SK-N-DZ (cell line): ENCODE measurements around the gene PACS1.
"Not testable (repeated sequence)": the region's sequence is repeated elsewhere in the genome, so short reads cannot be mapped to it uniquely, and the experiment has no call there.

Experiments used
- DNase-seq: peaks from one replicate; pipeline ENCODE4 v3.0.0-alpha.2; 2015; ENCODE audit warnings: low spot score

Gene PACS1

GRCh38 chr11:66111158-66111557, 41.1 kb downstream of the PACS1 start:
- no peak for DNase-seq

- DNase-seq, result no peak
These were observed 42.0 kb downstream of the PACS1 start for GRCh38 chr11:66112041-66112491.

GRCh38 chr11:66112601-66113499, 42.8 kb downstream of the PACS1 start:
- DNase-seq, result no peak

GRCh38 chr11:66114957-66115356, 44.9 kb downstream of the PACS1 start:
- DNase-seq, result not testable (repeated sequence)

GRCh38 chr11:66115638-66116301, 45.7 kb downstream of the PACS1 start:
- no peak for DNase-seq

GRCh38 chr11:66116576-66117361, 46.7 kb downstream of the PACS1 start:
- no peak for DNase-seq

- DNase-seq, result no peak
These were observed 48.8 kb downstream of the PACS1 start for GRCh38 chr11:66118847-66119246.

- DNase-seq, result no peak
These were observed 49.5 kb downstream of the PACS1 start for GRCh38 chr11:66119348-66120133.

GRCh38 chr11:66121466-66121865, 51.4 kb downstream of the PACS1 start:
- no peak for DNase-seq

- DNase-seq, result no peak
These were observed 53.8 kb downstream of the PACS1 start for GRCh38 chr11:66123902-66124301.

- DNase-seq, result no peak
These were observed 54.5 kb downstream of the PACS1 start for GRCh38 chr11:66124564-66124963.

GRCh38 chr11:66126064-66126463, 56.0 kb downstream of the PACS1 start:
- DNase-seq, result no peak

- no peak for DNase-seq
These were observed 56.9 kb downstream of the PACS1 start for GRCh38 chr11:66126808-66127555.

- no peak for DNase-seq
These were observed 60.9 kb downstream of the PACS1 start for GRCh38 chr11:66130978-66131377.

- no peak for DNase-seq
These were observed 62.0 kb downstream of the PACS1 start for GRCh38 chr11:66131937-66132632.

GRCh38 chr11:66133216-66133775, 63.2 kb downstream of the PACS1 start:
- no peak for DNase-seq

GRCh38 chr11:66136752-66137123, 66.7 kb downstream of the PACS1 start:
- DNase-seq, result no peak

GRCh38 chr11:66139817-66140404, 69.8 kb downstream of the PACS1 start:
- DNase-seq, result no peak
